H7 (cell line): ENCODE data around the gene EPHA3. TPM values are rescaled to one million over a fixed set of nuclear protein-coding genes. Genes with fewer than 3 reads are reported as not detected.

Source experiments
- DNase-seq: peaks from one replicate; pipeline ENCODE4 v3.0.0; 2012
- H3K27me3 ChIP-seq: 2 replicates; pipeline ENCODE4 v1.6.0; 2011; ENCODE audit warnings: mild to moderate bottlenecking, low read length; ENCODE audit not compliant: control insufficient read depth, insufficient read depth
- H3K36me3 ChIP-seq: replicated peaks from 2 replicates; pipeline ENCODE4 v1.5.1; 2011; ENCODE audit warnings: low read length; ENCODE audit not compliant: control insufficient read depth, insufficient read depth
- H3K4me3 ChIP-seq: 2 replicates; pipeline ENCODE4 v1.5.1; 2011; ENCODE audit warnings: low read depth, mild to moderate bottlenecking, control low read depth, low read length, moderate library complexity; ENCODE audit not compliant: insufficient read depth
- total RNA-seq: library from RNA; depleted of rRNA; stranded (reverse); fragments of >200 nt; shearing (Covaris generic); gene quantifications from 2 replicates; pipeline ENCODE4 v1.2.3, GENCODE V29; 2014

EPHA3 gene
- total RNA-seq, 1 experiment from 2014 or later, result 0.31 TPM

- peaks cover 22% of the 10 kb centered on the region for H3K27me3 ChIP-seq
These were observed 5.9 kb downstream of the EPHA3 start for GRCh38 chr3:89113344-89113743.

GRCh38 chr3:89113893-89114840 is 6.7 kb downstream of the EPHA3 start:
- Histone ChIP-seq H3K4me3 (peak overlapping the region; percentile 46), H3K27me3 (peaks cover 14% of the 10 kb centered on the region), H3K36me3 (no peaks in the 10 kb centered on the region)
- peak; percentile 72 for DNase-seq

More at GRCh38 chr3:89113344-89113743, 5.9 kb downstream of the EPHA3 start:
- H3K4me3 ChIP-seq, result no peak overlapping the region
- H3K36me3 ChIP-seq, result no peaks in the 10 kb centered on the region
- no peak for DNase-seq

- peak overlapping the region; percentile 46 for H3K4me3 ChIP-seq
- peak; percentile 11 for DNase-seq
- peaks cover 11% of the 10 kb centered on the region for H3K27me3 ChIP-seq
- no peaks in the 10 kb centered on the region for H3K36me3 ChIP-seq
These were observed 7.4 kb downstream of the EPHA3 start for GRCh38 chr3:89114841-89115223.

GRCh38 chr3:89116476-89116875 is 9.1 kb downstream of the EPHA3 start:
- DNase-seq, result no peak
- H3K27me3 ChIP-seq, result peaks cover 11% of the 10 kb centered on the region
- H3K36me3 ChIP-seq, result no peaks in the 10 kb centered on the region
- no peak overlapping the region for H3K4me3 ChIP-seq

GRCh38 chr3:89138048-89138447 is 30.6 kb downstream of the EPHA3 start:
- Histone ChIP-seq H3K4me3 (no peak overlapping the region), H3K36me3 (no peaks in the 10 kb centered on the region), H3K27me3 (no peaks in the 10 kb centered on the region)
- DNase-seq, result no peak

- Histone ChIP-seq H3K36me3 (no peaks in the 10 kb centered on the region), H3K27me3 (no peaks in the 10 kb centered on the region), H3K4me3 (no peak overlapping the region)
- no peak for DNase-seq
These were observed 32.4 kb downstream of the EPHA3 start for GRCh38 chr3:89139870-89140269.

GRCh38 chr3:89144080-89144479 is 36.7 kb downstream of the EPHA3 start:
- Histone ChIP-seq H3K4me3 (no peak overlapping the region), H3K36me3 (no peaks in the 10 kb centered on the region), H3K27me3 (no peaks in the 10 kb centered on the region)
- no peak for DNase-seq

- Histone ChIP-seq H3K27me3 (no peaks in the 10 kb centered on the region), H3K36me3 (no peaks in the 10 kb centered on the region), H3K4me3 (no peak overlapping the region)
- no peak for DNase-seq
These were observed 38.6 kb downstream of the EPHA3 start for GRCh38 chr3:89145995-89146394.

GRCh38 chr3:89154416-89154815 is 47.0 kb downstream of the EPHA3 start:
- Histone ChIP-seq H3K36me3 (no peaks in the 10 kb centered on the region), H3K27me3 (no peaks in the 10 kb centered on the region), H3K4me3 (no peak overlapping the region)
- DNase-seq, result no peak

GRCh38 chr3:89155811-89156210 is 48.4 kb downstream of the EPHA3 start:
- Histone ChIP-seq H3K4me3 (no peak overlapping the region), H3K36me3 (no peaks in the 10 kb centered on the region), H3K27me3 (no peaks in the 10 kb centered on the region)
- no peak for DNase-seq

- H3K27me3 ChIP-seq, result no peaks in the 10 kb centered on the region
- no peak for DNase-seq
- H3K4me3 ChIP-seq, result no peak overlapping the region
- no peaks in the 10 kb centered on the region for H3K36me3 ChIP-seq
These were observed 50.2 kb downstream of the EPHA3 start for GRCh38 chr3:89157575-89157974.

GRCh38 chr3:89159605-89160004 is 52.2 kb downstream of the EPHA3 start:
- Histone ChIP-seq H3K4me3 (no peak overlapping the region), H3K27me3 (no peaks in the 10 kb centered on the region), H3K36me3 (no peaks in the 10 kb centered on the region)
- DNase-seq, result no peak

- Histone ChIP-seq H3K27me3 (no peaks in the 10 kb centered on the region), H3K36me3 (no peaks in the 10 kb centered on the region), H3K4me3 (no peak overlapping the region)
- DNase-seq, result no peak
These were observed 57.4 kb downstream of the EPHA3 start for GRCh38 chr3:89164774-89165173.

GRCh38 chr3:89165636-89166263 is 58.3 kb downstream of the EPHA3 start:
- DNase-seq, result peak; percentile 38
- no peak overlapping the region for H3K4me3 ChIP-seq

More at GRCh38 chr3:89165636-89166263, 58.3 kb downstream of the EPHA3 start:
- Histone ChIP-seq H3K27me3 (no peaks in the 10 kb centered on the region), H3K36me3 (no peaks in the 10 kb centered on the region)
